NCI-H1105 (cell line): ENCODE results near the gene WNT2B.
A peak's percentile ranks its signal among the peaks of the same experiment; 100 is the strongest.

Source experiments
- DNase-seq: peaks from one replicate; lab custom pipeline; 2025; lab: John Stamatoyannopoulos, UW

Gene WNT2B

GRCh38 chr1:112504661-112505399, 3.9 kb upstream of the WNT2B start:
- no peak for DNase-seq

GRCh38 chr1:112505400-112505785, 3.4 kb upstream of the WNT2B start:
- DNase-seq, result no peak

- no peak for DNase-seq
These were observed 2.9 kb upstream of the WNT2B start for GRCh38 chr1:112505878-112506277.

- DNase-seq, result no peak
These were observed 2.5 kb upstream of the WNT2B start for GRCh38 chr1:112506306-112506705.

- no peak for DNase-seq
These were observed 2.0 kb upstream of the WNT2B start for GRCh38 chr1:112506731-112507130.

GRCh38 chr1:112507336-112507735, 1.4 kb upstream of the WNT2B start:
- no peak for DNase-seq

GRCh38 chr1:112507921-112508277, 866 bp upstream of the WNT2B start:
- DNase-seq, result peak; percentile 25

GRCh38 chr1:112509005-112509659, 367 bp downstream of the WNT2B start:
- DNase-seq, result no peak

GRCh38 chr1:112509660-112510178, 954 bp downstream of the WNT2B start:
- no peak for DNase-seq

- no peak for DNase-seq
These were observed 1.6 kb downstream of the WNT2B start for GRCh38 chr1:112510340-112510739.

GRCh38 chr1:112511897-112512296, 3.1 kb downstream of the WNT2B start:
- DNase-seq, result no peak

GRCh38 chr1:112513112-112513870, 4.5 kb downstream of the WNT2B start:
- no peak for DNase-seq

- DNase-seq, result no peak
These were observed 6.1 kb downstream of the WNT2B start for GRCh38 chr1:112514901-112515300.

- no peak for DNase-seq
These were observed 6.7 kb downstream of the WNT2B start for GRCh38 chr1:112515311-112516009.

- no peak for DNase-seq
These were observed 7.4 kb downstream of the WNT2B start for GRCh38 chr1:112516141-112516540.

- DNase-seq, result no peak
These were observed 8.5 kb downstream of the WNT2B start for GRCh38 chr1:112517231-112517630.

GRCh38 chr1:112517646-112518045, 8.9 kb downstream of the WNT2B start:
- no peak for DNase-seq

GRCh38 chr1:112518186-112518585, 9.4 kb downstream of the WNT2B start:
- DNase-seq, result no peak

- no peak for DNase-seq
These were observed 11.4 kb downstream of the WNT2B start for GRCh38 chr1:112520166-112520565.

GRCh38 chr1:112522621-112523020, 13.9 kb downstream of the WNT2B start:
- no peak for DNase-seq

- DNase-seq, result no peak
These were observed 15.5 kb downstream of the WNT2B start for GRCh38 chr1:112524251-112524650.

- no peak for DNase-seq
These were observed 16.2 kb downstream of the WNT2B start for GRCh38 chr1:112524986-112525385.
